HG03558 (cell line): ENCODE measurements around the gene CDC45.
"Not testable (repeated sequence)": the region's sequence is repeated elsewhere in the genome, so short reads cannot be mapped to it uniquely, and the experiment has no call there.

Experiments
- ATAC-seq: cut with Tn5 transposase; IDR thresholded peaks from one replicate; pipeline ENCODE4 v1.9.1; 2021; ENCODE audit warnings: moderate number of reproducible peaks; ENCODE audit not compliant: unreplicated experiment; ENCODE audit errors: extremely low read depth

CDC45 gene

GRCh38 chr22:19525116-19525660, 45.5 kb downstream of the CDC45 start:
- no peak for ATAC-seq

GRCh38 chr22:19525666-19526065, 45.9 kb downstream of the CDC45 start:
- ATAC-seq: no peak

- ATAC-seq: no peak
These were observed 46.5 kb downstream of the CDC45 start for GRCh38 chr22:19526076-19526701.

GRCh38 chr22:19526702-19527111, 47.0 kb downstream of the CDC45 start:
- no peak for ATAC-seq

- no peak for ATAC-seq
These were observed 47.6 kb downstream of the CDC45 start for GRCh38 chr22:19527321-19527721.

GRCh38 chr22:19527861-19528417, 48.2 kb downstream of the CDC45 start:
- ATAC-seq: no peak

GRCh38 chr22:19529811-19530210, 50.1 kb downstream of the CDC45 start:
- no peak for ATAC-seq

- ATAC-seq: no peak
These were observed 51.0 kb downstream of the CDC45 start for GRCh38 chr22:19530751-19531150.

- not testable (repeated sequence) for ATAC-seq
These were observed 51.6 kb downstream of the CDC45 start for GRCh38 chr22:19531327-19531726.

- ATAC-seq: no peak
These were observed 53.4 kb downstream of the CDC45 start for GRCh38 chr22:19533049-19533626.

GRCh38 chr22:19533857-19534256, 54.1 kb downstream of the CDC45 start:
- no peak for ATAC-seq

GRCh38 chr22:19535001-19535400, 55.3 kb downstream of the CDC45 start:
- ATAC-seq: no peak

- ATAC-seq: no peak
These were observed 56.8 kb downstream of the CDC45 start for GRCh38 chr22:19536564-19536963.

GRCh38 chr22:19537941-19538488, 58.3 kb downstream of the CDC45 start:
- ATAC-seq: no peak

GRCh38 chr22:19540394-19540793, 60.7 kb downstream of the CDC45 start:
- ATAC-seq: no peak

- no peak for ATAC-seq
These were observed 64.4 kb downstream of the CDC45 start for GRCh38 chr22:19543970-19544708.

- no peak for ATAC-seq
These were observed 66.2 kb downstream of the CDC45 start for GRCh38 chr22:19545935-19546207.

GRCh38 chr22:19546680-19547079, 67.0 kb downstream of the CDC45 start:
- no peak for ATAC-seq

- no peak for ATAC-seq
These were observed 67.9 kb downstream of the CDC45 start for GRCh38 chr22:19547620-19548019.

- not testable (repeated sequence) for ATAC-seq
These were observed 68.7 kb downstream of the CDC45 start for GRCh38 chr22:19548427-19548826.

- ATAC-seq: no peak
These were observed 69.2 kb downstream of the CDC45 start for GRCh38 chr22:19548964-19549363.
